Caco-2 (cell line): ENCODE results near the gene TMEM47. TPM values are rescaled to one million over a fixed set of nuclear protein-coding genes. Genes with fewer than 3 reads are reported as not detected.
A peak's percentile ranks its signal among the peaks of the same experiment; 100 is the strongest.

ENCODE experiments used
- BruUV-seq: library from RNA; stranded (reverse); fragments of 400-500 nt; replicated peaks from 2 replicates; lab custom pipeline; 2021; lab: Mats Ljungman, UMichigan
- CTCF ChIA-PET: fragments of 300-600 bp; sonication (Branson Sonifier 250); formaldehyde crosslinking; loops from one replicate; lab custom pipeline; 2022; ENCODE audit warnings: antibody characterized with exemption; lab: Charles Lee
- POLR2A ChIA-PET: fragments of 300-600 bp; sonication (Branson Sonifier 250); formaldehyde crosslinking; loops from one replicate; lab custom pipeline; 2022; ENCODE audit warnings: antibody characterized with exemption; lab: Charles Lee
- DNase-seq, 2 experiments: peaks; one replicate each; pipeline versions ENCODE4 v3.0.0 to v3.0.0-alpha.2; 2020 to 2022
- H3K27me3 ChIP-seq: replicated peaks from 2 replicates; pipeline ENCODE4 v1.6.0; 2011; ENCODE audit warnings: low read length; ENCODE audit not compliant: control insufficient read depth, insufficient read depth
- H3K36me3 ChIP-seq: 2 replicates; pipeline ENCODE4 v1.5.1; 2011; ENCODE audit warnings: low read length; ENCODE audit not compliant: control insufficient read depth, insufficient read depth
- H3K4me1 ChIP-seq: fragments of 250-450 bp; sonication (Bioruptor Pico); 2 replicates; pipeline ENCODE4 v1.5.1; 2020; ENCODE audit warnings: mild to moderate bottlenecking
- H3K4me3 ChIP-seq: 2 replicates; pipeline ENCODE4 v1.5.1; 2011; ENCODE audit warnings: low read depth, mild to moderate bottlenecking, control low read depth, low read length
- H3K9me3 ChIP-seq: fragments of 250-450 bp; sonication (Bioruptor Pico); 2 replicates; pipeline ENCODE4 v1.5.1; 2020; ENCODE audit warnings: mild to moderate bottlenecking, moderate library complexity
- H3K27ac Mint-ChIP-seq: one replicate; pipeline ENCODE4 v1.8.0; 2022; ENCODE audit warnings: mixed read lengths; ENCODE audit not compliant: unreplicated experiment
- H3K27me3 Mint-ChIP-seq: one replicate; pipeline ENCODE4 v1.8.0; 2022; ENCODE audit warnings: mixed read lengths; ENCODE audit not compliant: insufficient read depth, unreplicated experiment
- H3K36me3 Mint-ChIP-seq: one replicate; pipeline ENCODE4 v1.8.0; 2022; ENCODE audit warnings: mild to moderate bottlenecking, mixed read lengths; ENCODE audit not compliant: insufficient read depth, unreplicated experiment
- H3K4me1 Mint-ChIP-seq: one replicate; pipeline ENCODE4 v1.8.0; 2022; ENCODE audit warnings: low read depth, mixed read lengths; ENCODE audit not compliant: unreplicated experiment
- H3K4me3 Mint-ChIP-seq: one replicate; pipeline ENCODE4 v1.8.0; 2022; ENCODE audit warnings: mild to moderate bottlenecking, moderate library complexity, mixed read lengths; ENCODE audit not compliant: unreplicated experiment
- H3K9me3 Mint-ChIP-seq: one replicate; pipeline ENCODE4 v1.8.0; 2022; ENCODE audit warnings: mixed read lengths; ENCODE audit not compliant: unreplicated experiment
- CTCF ChIP-seq, 2 experiments: fragments of 200-600 bp in 1 of 2; IDR thresholded peaks; 1 replicate in 1 of 2; 2 replicates in 1 of 2; pipeline versions ENCODE4 v1.5.1 to v1.8.0; 2011 to 2022; ENCODE audit warnings: antibody characterized with exemption in 1 of 2, control low read depth in 1 of 2, inconsistent platforms in 1 of 2, low read depth in 1 of 2, low read length in 1 of 2, mild to moderate bottlenecking in 1 of 2, moderate library complexity in 1 of 2; ENCODE audit not compliant: insufficient read depth in 1 of 2, severe bottlenecking in 1 of 2, unreplicated experiment in 1 of 2
- intact Hi-C: fragments of 100-400 bp; cut with micrococcal nuclease; formaldehyde crosslinking; loops from one replicate; pipeline ENCODE4 v1.10.0; 2022; ENCODE audit not compliant: unreplicated experiment
- total RNA-seq: library from RNA; stranded (reverse); gene quantifications from 2 replicates; pipeline ENCODE4 v1.2.3, GENCODE V29; 2022

Gene TMEM47
- total RNA-seq, 1 experiment from 2014 or later, result 2.2 TPM

- DNase-seq, result no peak
- intact Hi-C loops, result no loop called here
- H3K4me1 Mint-ChIP-seq, result peaks cover 6% of the 10 kb centered on the region
- ChIA-PET CTCF (no interaction called here), POLR2A (no interaction called here)
- BruUV-seq, result TSS peak; percentile 30
- no peaks in the 10 kb centered on the region for H3K27me3 ChIP-seq
- H3K27me3 Mint-ChIP-seq, result peaks cover 12% of the 10 kb centered on the region
- H3K36me3 ChIP-seq, result no peaks in the 10 kb centered on the region
- no peak for TF ChIP-seq CTCF (IDR thresholded peaks at IDR 0.05; ENCODE audit: insufficient read depth in 1 of 2, low read depth in 1 of 2, low read length in 1 of 2, severe bottlenecking in 1 of 2, unreplicated experiment in 1 of 2)
- H3K36me3 Mint-ChIP-seq, result no peaks in the 10 kb centered on the region
- no peaks in the 10 kb centered on the region for H3K9me3 Mint-ChIP-seq
- no peak overlapping the region; the same call in 1 of the 2 replicates for H3K4me3 ChIP-seq
- no peak overlapping the region for H3K27ac Mint-ChIP-seq
- H3K9me3 ChIP-seq, result no peaks in the 10 kb centered on the region
- no peaks in the 10 kb centered on the region for H3K4me1 ChIP-seq
- H3K4me3 Mint-ChIP-seq, result peak overlapping the region; percentile 70
These were observed 1.3 kb downstream of the TMEM47 start for GRCh38 chrX:34655501-34656455.

GRCh38 chrX:34654696-34655490 lies 2.2 kb downstream of the TMEM47 start:
- Mint-ChIP-seq H3K9me3 (no peaks in the 10 kb centered on the region), H3K4me1 (peaks cover 6% of the 10 kb centered on the region), H3K27ac (no peak overlapping the region), H3K4me3 (peak overlapping the region; percentile 24), H3K36me3 (no peaks in the 10 kb centered on the region), H3K27me3 (peaks cover 12% of the 10 kb centered on the region)
- intact Hi-C loops, result no loop called here
- BruUV-seq, result TSS peak; percentile 44
- no peak for DNase-seq
- Histone ChIP-seq H3K27me3 (no peaks in the 10 kb centered on the region), H3K36me3 (no peaks in the 10 kb centered on the region), H3K9me3 (no peaks in the 10 kb centered on the region), H3K4me1 (no peaks in the 10 kb centered on the region), H3K4me3 (no peak overlapping the region)
- ChIA-PET POLR2A (no interaction called here), CTCF (no interaction called here)
- TF ChIP-seq CTCF (IDR thresholded peaks at IDR 0.05; ENCODE audit: insufficient read depth in 1 of 2, low read depth in 1 of 2, low read length in 1 of 2, severe bottlenecking in 1 of 2, unreplicated experiment in 1 of 2), result no peak

DNA sequence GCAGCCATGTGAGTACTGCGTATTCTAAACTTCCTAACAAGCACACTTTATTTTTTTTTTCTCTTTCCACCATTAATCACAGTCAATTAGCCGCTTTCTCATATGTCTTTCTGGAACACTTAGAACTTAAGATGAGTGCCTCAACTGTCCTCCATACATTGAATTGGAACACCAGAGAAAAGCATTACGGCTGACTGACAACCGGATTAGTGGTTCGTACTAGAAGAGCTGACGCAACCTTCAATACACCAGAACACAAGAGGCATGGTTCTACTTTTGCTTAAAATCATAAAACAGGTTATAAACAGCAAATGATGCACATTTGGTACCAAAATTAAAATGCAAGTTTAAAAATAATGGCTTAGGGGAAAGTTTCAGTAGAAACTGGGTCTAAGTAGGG lies 3.3 kb downstream of the TMEM47 start:
- Histone ChIP-seq H3K4me1 (no peaks in the 10 kb centered on the region), H3K9me3 (no peaks in the 10 kb centered on the region), H3K36me3 (no peaks in the 10 kb centered on the region), H3K4me3 (no peak overlapping the region), H3K27me3 (no peaks in the 10 kb centered on the region)
- no peak for DNase-seq
- TF ChIP-seq CTCF (IDR thresholded peaks at IDR 0.05; ENCODE audit: insufficient read depth in 1 of 2, low read depth in 1 of 2, low read length in 1 of 2, severe bottlenecking in 1 of 2, unreplicated experiment in 1 of 2), result no peak
- Mint-ChIP-seq H3K27ac (no peak overlapping the region), H3K36me3 (no peaks in the 10 kb centered on the region), H3K4me1 (peaks cover 6% of the 10 kb centered on the region), H3K4me3 (no peak overlapping the region), H3K27me3 (peaks cover 12% of the 10 kb centered on the region), H3K9me3 (no peaks in the 10 kb centered on the region)
- ChIA-PET POLR2A (no interaction called here), CTCF (no interaction called here)
- intact Hi-C loops, result no loop called here
- BruUV-seq, result no TSS peak
